Activated T-helper 2 cell treated with anti-CD3 and anti-CD28 coated beads, Interferon-gamma antibody, Interleukin-2, Interleukin-4, amounts not matched to agents 10 μg/mL and 5 μg/mL and 100 μg/mL, durations not matched to agents 14 hours and 24 hours and 36 hours (primary cell): ENCODE data around the gene RRP9. TPM values are rescaled to one million over a fixed set of nuclear protein-coding genes. Genes with fewer than 3 reads are reported as not detected.
"Not testable (repeated sequence)": the region's sequence is repeated elsewhere in the genome, so short reads cannot be mapped to it uniquely, and the experiment has no call there.

Experiments
- DNase-seq: peaks from one replicate; pipeline ENCODE4 v3.0.0; 2021; ENCODE audit warnings: low spot score
- H3K27ac Mint-ChIP-seq: one replicate; pipeline ENCODE4 v1.8.0; 2021; ENCODE audit warnings: mixed read lengths
- H3K27me3 Mint-ChIP-seq: one replicate; pipeline ENCODE4 v1.8.0; 2021; ENCODE audit warnings: low read depth, mixed read lengths
- H3K36me3 Mint-ChIP-seq: one replicate; pipeline ENCODE4 v1.8.0; 2021; ENCODE audit warnings: low read depth, mixed read lengths
- H3K4me1 Mint-ChIP-seq: one replicate; pipeline ENCODE4 v1.8.0; 2021; ENCODE audit warnings: low read depth, mixed read lengths
- H3K4me3 Mint-ChIP-seq: one replicate; pipeline ENCODE4 v1.8.0; 2021; ENCODE audit warnings: low read depth, mild to moderate bottlenecking, moderate library complexity, mixed read lengths
- H3K9me3 Mint-ChIP-seq: one replicate; pipeline ENCODE4 v1.8.0; 2021; ENCODE audit warnings: mixed read lengths
- intact Hi-C: fragments of 100-400 bp; cut with micrococcal nuclease; formaldehyde crosslinking; loops from one replicate; pipeline ENCODE4 v1.15.1; 2023
- total RNA-seq: library from RNA; stranded (reverse); gene quantifications from 2 replicates; pipeline ENCODE4 v1.2.3, GENCODE V29; 2022

The RRP9 gene
- total RNA-seq = 57.5 and 58.2 TPM in 2 replicates

GRCh38 chr3:51941798-51942602 lies at the start of gene RRP9, which contains the start of gene PARP3:
Gene RRP9, minus strand, starts transcription at chr3:51941904. Its CDS starts 37 bp downstream, at chr3:51941867.
Gene PARP3, plus strand, starts transcription at chr3:51942363. Its CDS starts 993 bp downstream, at chr3:51943356.
- peak; percentile 100 for DNase-seq
- Mint-ChIP-seq H3K4me3 (peak within 1 kb of the TSS; percentile 76), H3K27me3 (no peaks in the 10 kb centered on the region), H3K27ac (peak within 1 kb of the TSS; percentile 86), H3K36me3 (peaks cover 37% of the 10 kb centered on the region), H3K9me3 (no peaks in the 10 kb centered on the region), H3K4me1 (peaks cover 22% of the 10 kb centered on the region)
- intact Hi-C loops = loop anchor here (1.0 to 5.0 kb wide), 8 partner anchors 32 to 1375 kb away; partner anchors contain the start of genes ABHD14B, ACY1, C3orf18 and HEMK1

GRCh38 chr3:51990501-51990971 lies 48.8 kb upstream of the RRP9 start:
- H3K9me3 Mint-ChIP-seq, H3K4me3 Mint-ChIP-seq, H3K27me3 Mint-ChIP-seq, intact Hi-C loops, H3K27ac Mint-ChIP-seq, DNase-seq: not testable (repeated sequence)
- Mint-ChIP-seq H3K36me3 (peaks cover 46% of the 10 kb centered on the region), H3K4me1 (peaks cover 20% of the 10 kb centered on the region)

- H3K4me1 Mint-ChIP-seq = peaks cover 13% of the 10 kb centered on the region
- H3K27ac Mint-ChIP-seq = peak overlapping the region; percentile 17
- H3K9me3 Mint-ChIP-seq = no peaks in the 10 kb centered on the region
- no peak overlapping the region for H3K4me3 Mint-ChIP-seq
- peaks cover 25% of the 10 kb centered on the region for H3K36me3 Mint-ChIP-seq
- DNase-seq = no peak
- intact Hi-C loops = no loop called here
- H3K27me3 Mint-ChIP-seq = no peaks in the 10 kb centered on the region
Observed at GRCh38 chr3:51988286-51989146, 46.8 kb upstream of the RRP9 start.

- intact Hi-C loops = no loop called here
- Mint-ChIP-seq H3K4me1 (peaks cover 14% of the 10 kb centered on the region), H3K36me3 (peaks cover 20% of the 10 kb centered on the region), H3K9me3 (no peaks in the 10 kb centered on the region), H3K27ac (peak overlapping the region; percentile 17), H3K4me3 (no peak overlapping the region), H3K27me3 (no peaks in the 10 kb centered on the region)
- no peak for DNase-seq
Observed at GRCh38 chr3:51987568-51987967, 45.9 kb upstream of the RRP9 start.

GRCh38 chr3:51986010-51986947 lies 44.6 kb upstream of the RRP9 start:
- Mint-ChIP-seq H3K9me3 (no peaks in the 10 kb centered on the region), H3K36me3 (peaks cover 8% of the 10 kb centered on the region), H3K27ac (no peak overlapping the region), H3K27me3 (no peaks in the 10 kb centered on the region), H3K4me1 (peaks cover 16% of the 10 kb centered on the region), H3K4me3 (no peak overlapping the region)
- no peak for DNase-seq
- intact Hi-C loops = no loop called here

GRCh38 chr3:51985063-51985462 lies 43.4 kb upstream of the RRP9 start:
- H3K36me3 Mint-ChIP-seq = peaks cover 9% of the 10 kb centered on the region
- H3K4me1 Mint-ChIP-seq = peaks cover 14% of the 10 kb centered on the region
- intact Hi-C loops = no loop called here
- no peaks in the 10 kb centered on the region for H3K27me3 Mint-ChIP-seq
- H3K9me3 Mint-ChIP-seq = no peaks in the 10 kb centered on the region
- H3K27ac Mint-ChIP-seq = peak overlapping the region; percentile 75
- H3K4me3 Mint-ChIP-seq = peak overlapping the region; percentile 63
- no peak for DNase-seq

- Mint-ChIP-seq H3K27me3 (no peaks in the 10 kb centered on the region), H3K27ac (peak overlapping the region; percentile 72), H3K36me3 (peaks cover 9% of the 10 kb centered on the region), H3K4me3 (peak overlapping the region; percentile 94), H3K4me1 (peaks cover 14% of the 10 kb centered on the region), H3K9me3 (no peaks in the 10 kb centered on the region)
- intact Hi-C loops = no loop called here
- no peak for DNase-seq
Observed at GRCh38 chr3:51984269-51984647, 42.6 kb upstream of the RRP9 start.

GRCh38 chr3:51983578-51984268 lies 42.0 kb upstream of the RRP9 start:
- Mint-ChIP-seq H3K4me3 (peak overlapping the region; percentile 94), H3K27me3 (no peaks in the 10 kb centered on the region), H3K9me3 (no peaks in the 10 kb centered on the region), H3K27ac (peak overlapping the region; percentile 94), H3K36me3 (peaks cover 9% of the 10 kb centered on the region), H3K4me1 (peaks cover 14% of the 10 kb centered on the region)
- intact Hi-C loops = loop anchor here (1.0 kb wide), 3 partner anchors 8 to 41 kb away; partner anchors contain the start of genes ABHD14A, PARP3 and RPL29
- no peak for DNase-seq

GRCh38 chr3:51982838-51983577 lies 41.3 kb upstream of the RRP9 start, which contains the start of gene ACY1:
Gene ACY1, plus strand, starts transcription at chr3:51983535. Its CDS starts 530 bp downstream, at chr3:51984065.
- H3K4me3 Mint-ChIP-seq = peak within 1 kb of the TSS; percentile 94
- H3K4me1 Mint-ChIP-seq = peaks cover 14% of the 10 kb centered on the region
- no peaks in the 10 kb centered on the region for H3K27me3 Mint-ChIP-seq
- intact Hi-C loops = loop anchor here (1.0 kb wide), 3 partner anchors 8 to 41 kb away; partner anchors contain the start of genes ABHD14A, PARP3 and RPL29
- H3K9me3 Mint-ChIP-seq = no peaks in the 10 kb centered on the region
- H3K36me3 Mint-ChIP-seq = peaks cover 9% of the 10 kb centered on the region
- DNase-seq = peak; percentile 73
- H3K27ac Mint-ChIP-seq = peak within 1 kb of the TSS; percentile 94

- no peaks in the 10 kb centered on the region for H3K9me3 Mint-ChIP-seq
- no peak for DNase-seq
- H3K4me3 Mint-ChIP-seq = peak overlapping the region; percentile 94
- intact Hi-C loops = no loop called here
- H3K36me3 Mint-ChIP-seq = peaks cover 9% of the 10 kb centered on the region
- no peaks in the 10 kb centered on the region for H3K27me3 Mint-ChIP-seq
- peak overlapping the region; percentile 94 for H3K27ac Mint-ChIP-seq
- H3K4me1 Mint-ChIP-seq = peaks cover 15% of the 10 kb centered on the region
Observed at GRCh38 chr3:51982352-51982837, 40.7 kb upstream of the RRP9 start.

- no peak overlapping the region for H3K27ac Mint-ChIP-seq
- intact Hi-C loops = no loop called here
- no peaks in the 10 kb centered on the region for H3K27me3 Mint-ChIP-seq
- H3K4me3 Mint-ChIP-seq = no peak overlapping the region
- DNase-seq = no peak
- no peaks in the 10 kb centered on the region for H3K9me3 Mint-ChIP-seq
- H3K36me3 Mint-ChIP-seq = peaks cover 9% of the 10 kb centered on the region
- H3K4me1 Mint-ChIP-seq = peaks cover 28% of the 10 kb centered on the region
Observed at GRCh38 chr3:51980253-51980652, 38.5 kb upstream of the RRP9 start.
